Thyroid gland (tissue), 4 donors: Measurements from ENCODE around the gene GPANK1. TPM values are rescaled to one million over a fixed set of nuclear protein-coding genes. Genes with fewer than 3 reads are reported as not detected.

Experiments used
- DNase-seq, 2 donors: peaks; one replicate each; pipeline ENCODE4 v3.0.0-alpha.2; 2019
- H3K27ac ChIP-seq, 3 donors: fragments of 200-600 bp; sonication (generic); 1 replicate in 2 of 3; 2 replicates in 1 of 3; pipeline ENCODE4 v1.5.1; 2016 to 2019; ENCODE audit warnings: mild to moderate bottlenecking in 1 of 3, moderate library complexity in 1 of 3
- H3K27me3 ChIP-seq: fragments of 200-600 bp; sonication (generic); one replicate; pipeline ENCODE4 v1.5.1; 2019
- H3K36me3 ChIP-seq, 2 donors: fragments of 200-600 bp; sonication (generic); one replicate each; pipeline ENCODE4 v1.5.1; 2016 to 2019
- H3K4me1 ChIP-seq, 2 donors: fragments of 200-600 bp; sonication (generic); one replicate each; pipeline ENCODE4 v1.5.1; 2017 to 2019
- H3K4me3 ChIP-seq, 3 donors: fragments of 200-600 bp; sonication (generic); replicated peaks in 1 of 3; 1 replicate in 2 of 3; 2 replicates in 1 of 3; pipeline ENCODE4 v1.5.1; 2016; ENCODE audit warnings: mild to moderate bottlenecking in 1 of 3
- H3K9me3 ChIP-seq: fragments of 200-600 bp; sonication (generic); one replicate; pipeline ENCODE4 v1.5.1; 2017
- POLR2A ChIP-seq, 2 donors: fragments of 450-650 bp; IDR thresholded peaks; one replicate each; pipeline ENCODE4 v1.6.1; 2017; ENCODE audit warnings: antibody characterized with exemption in 2 of 2, mild to moderate bottlenecking in 2 of 2, moderate library complexity in 1 of 2
- WGBS, 2 donors: methylation state at CpG; one replicate each; pipeline ENCODE4 v1.1.5; 2017; 5-methylcytosine and 5-hydroxymethylcytosine counted together
- intact Hi-C: fragments of 100-400 bp; cut with DNase I; formaldehyde crosslinking; loops from one replicate; pipeline ENCODE4 v1.15.1; 2023
- total RNA-seq, 4 donors: library from RNA; depleted of rRNA; stranded (reverse); fragments of >200 nt; gene quantifications; one replicate each; pipeline ENCODE4 v1.2.3, GENCODE V29; 2016
- TF ChIP-seq, protein P1 (sequence below), 6 experiments: fragments of 200-600 bp in 3 of 6; fragments of 450-650 bp in 3 of 6; sonication (generic) in 3 of 6; IDR thresholded peaks; one replicate each; pipeline ENCODE4 v1.5.1; 2016 to 2019; ENCODE audit warnings: antibody characterized with exemption in 6 of 6, mild to moderate bottlenecking in 2 of 6, inconsistent platforms in 1 of 6, moderate library complexity in 1 of 6

Gene GPANK1
- total RNA-seq, 4 donors from 2014 or later: 15.7 to 23.2 (median 22.1) TPM

DNA sequence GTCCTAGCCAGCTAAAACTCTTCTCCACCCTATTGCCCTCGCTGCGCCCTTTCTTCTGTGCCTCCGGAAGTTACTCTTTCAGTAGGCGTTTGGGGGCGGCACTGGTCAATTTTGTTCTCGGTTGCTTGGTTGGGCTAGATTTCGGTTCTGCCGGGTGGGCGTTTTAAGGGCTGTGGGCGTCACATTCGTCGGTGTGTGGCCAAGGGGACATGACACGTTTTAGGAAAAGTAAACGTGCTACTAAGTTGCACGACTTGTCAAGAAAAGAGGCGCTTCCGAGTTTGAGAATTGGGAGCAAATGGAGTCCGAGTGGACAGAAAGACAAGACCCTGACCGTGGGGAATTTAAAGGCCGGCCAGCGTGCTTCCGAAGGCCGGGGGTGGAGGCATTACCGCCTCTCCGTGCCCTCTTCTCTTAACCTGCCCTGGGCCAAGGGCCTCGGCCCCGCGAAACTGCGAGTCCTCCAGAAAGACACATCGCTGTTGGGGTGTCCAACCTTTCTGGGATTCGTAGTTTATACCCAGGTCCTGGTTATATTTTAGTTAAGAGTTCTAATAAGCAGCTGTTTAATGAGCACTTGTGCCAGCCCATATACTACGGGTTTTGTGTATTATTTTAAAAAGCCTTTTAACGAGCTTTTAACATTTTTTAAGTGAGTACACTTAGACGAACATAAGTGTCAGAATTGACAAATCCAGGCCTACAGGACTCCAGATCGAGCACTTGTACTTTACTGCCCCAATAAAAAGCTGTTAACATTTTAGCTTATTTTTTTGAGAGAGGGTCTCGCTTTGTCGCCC lies 11.7 kb downstream of the GPANK1 start:
- TF ChIP-seq POLR2A (IDR thresholded peaks at IDR 0.05): peak in 1 of 2 donors; percentile 84
- TF ChIP-seq, protein P1, sequence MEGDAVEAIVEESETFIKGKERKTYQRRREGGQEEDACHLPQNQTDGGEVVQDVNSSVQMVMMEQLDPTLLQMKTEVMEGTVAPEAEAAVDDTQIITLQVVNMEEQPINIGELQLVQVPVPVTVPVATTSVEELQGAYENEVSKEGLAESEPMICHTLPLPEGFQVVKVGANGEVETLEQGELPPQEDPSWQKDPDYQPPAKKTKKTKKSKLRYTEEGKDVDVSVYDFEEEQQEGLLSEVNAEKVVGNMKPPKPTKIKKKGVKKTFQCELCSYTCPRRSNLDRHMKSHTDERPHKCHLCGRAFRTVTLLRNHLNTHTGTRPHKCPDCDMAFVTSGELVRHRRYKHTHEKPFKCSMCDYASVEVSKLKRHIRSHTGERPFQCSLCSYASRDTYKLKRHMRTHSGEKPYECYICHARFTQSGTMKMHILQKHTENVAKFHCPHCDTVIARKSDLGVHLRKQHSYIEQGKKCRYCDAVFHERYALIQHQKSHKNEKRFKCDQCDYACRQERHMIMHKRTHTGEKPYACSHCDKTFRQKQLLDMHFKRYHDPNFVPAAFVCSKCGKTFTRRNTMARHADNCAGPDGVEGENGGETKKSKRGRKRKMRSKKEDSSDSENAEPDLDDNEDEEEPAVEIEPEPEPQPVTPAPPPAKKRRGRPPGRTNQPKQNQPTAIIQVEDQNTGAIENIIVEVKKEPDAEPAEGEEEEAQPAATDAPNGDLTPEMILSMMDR (IDR thresholded peaks at IDR 0.05): no peak
- H3K36me3 ChIP-seq: peaks cover 12 to 15% of the 10 kb centered on the region in 2 donors
- 7 to 8% methylated on average over 35 to 37 of the region's 37 CpGs for WGBS, 2 donors
- intact Hi-C loops: no loop called here
- peak overlapping the region; percentile 58 to 93 (median 63) for H3K4me3 ChIP-seq
- peak overlapping the region; percentile 97 to 99 (median 99) for H3K27ac ChIP-seq
- peaks cover 24 to 25% of the 10 kb centered on the region in 2 donors for H3K4me1 ChIP-seq
- no peaks in the 10 kb centered on the region for H3K27me3 ChIP-seq
- H3K9me3 ChIP-seq: no peaks in the 10 kb centered on the region
- peak; percentile 89 to 91 for DNase-seq

DNA sequence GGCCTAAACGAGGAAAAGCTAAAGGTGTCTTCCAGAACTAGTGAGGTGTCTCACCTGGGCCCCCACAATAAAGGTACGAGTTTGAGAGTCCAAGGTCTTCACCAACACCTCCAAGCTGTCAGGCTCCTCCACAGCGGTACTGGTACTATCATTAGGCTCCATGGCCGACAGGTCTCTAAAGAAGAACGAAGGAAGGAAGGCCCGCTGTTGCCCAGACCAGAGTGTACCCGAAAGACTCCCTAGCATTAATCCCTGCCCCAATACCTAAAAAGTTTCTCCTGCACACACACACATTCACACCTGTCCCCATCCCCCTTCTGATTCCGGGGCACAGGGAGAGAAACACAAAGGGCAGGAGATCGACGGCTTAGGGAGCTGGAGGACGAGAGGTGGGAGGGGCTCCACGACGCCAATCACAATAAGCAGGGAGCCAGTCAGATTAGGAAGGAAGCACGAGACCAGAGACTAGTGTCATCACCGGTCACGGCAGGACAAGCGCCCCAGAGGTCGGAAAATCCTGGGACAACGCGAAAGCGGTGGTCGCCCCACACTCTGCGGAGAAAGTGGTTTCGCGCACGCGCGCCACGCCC lies 13.1 kb downstream of the GPANK1 start:
- Histone ChIP-seq H3K27me3 (no peaks in the 10 kb centered on the region), H3K9me3 (no peaks in the 10 kb centered on the region), H3K27ac (peak overlapping the region; percentile 97 to 99 (median 99)), H3K36me3 (peaks cover 24 to 29% of the 10 kb centered on the region in 2 donors), H3K4me1 (peaks cover 13 to 21% of the 10 kb centered on the region in 2 donors), H3K4me3 (peak overlapping the region; percentile 42 to 93 (median 63))
- 2 to 4% methylated on average over 19 to 29 of the region's 29 CpGs for WGBS, 2 donors
- no peak for TF ChIP-seq POLR2A (IDR thresholded peaks at IDR 0.05)
- TF ChIP-seq, protein P1 (IDR thresholded peaks at IDR 0.05): no peak
- peak; percentile 70 to 81 for DNase-seq
- intact Hi-C loops: no loop called here

- TF ChIP-seq POLR2A (IDR thresholded peaks at IDR 0.05): no peak
- TF ChIP-seq, protein P1 (IDR thresholded peaks at IDR 0.05): no peak
- Histone ChIP-seq H3K9me3 (no peaks in the 10 kb centered on the region), H3K36me3 (peaks cover 84 to 90% of the 10 kb centered on the region in 2 donors), H3K4me1 (no peaks in the 10 kb centered on the region), H3K4me3 (no peak overlapping the region), H3K27me3 (no peaks in the 10 kb centered on the region), H3K27ac (no peak overlapping the region)
- intact Hi-C loops: no loop called here
- 96 to 97% methylated on average over 9 of the region's 9 CpGs for WGBS, 2 donors
- no peak for DNase-seq
These were observed 19.5 kb downstream of the GPANK1 start for GRCh38 chr6:31645325-31645724.

DNA sequence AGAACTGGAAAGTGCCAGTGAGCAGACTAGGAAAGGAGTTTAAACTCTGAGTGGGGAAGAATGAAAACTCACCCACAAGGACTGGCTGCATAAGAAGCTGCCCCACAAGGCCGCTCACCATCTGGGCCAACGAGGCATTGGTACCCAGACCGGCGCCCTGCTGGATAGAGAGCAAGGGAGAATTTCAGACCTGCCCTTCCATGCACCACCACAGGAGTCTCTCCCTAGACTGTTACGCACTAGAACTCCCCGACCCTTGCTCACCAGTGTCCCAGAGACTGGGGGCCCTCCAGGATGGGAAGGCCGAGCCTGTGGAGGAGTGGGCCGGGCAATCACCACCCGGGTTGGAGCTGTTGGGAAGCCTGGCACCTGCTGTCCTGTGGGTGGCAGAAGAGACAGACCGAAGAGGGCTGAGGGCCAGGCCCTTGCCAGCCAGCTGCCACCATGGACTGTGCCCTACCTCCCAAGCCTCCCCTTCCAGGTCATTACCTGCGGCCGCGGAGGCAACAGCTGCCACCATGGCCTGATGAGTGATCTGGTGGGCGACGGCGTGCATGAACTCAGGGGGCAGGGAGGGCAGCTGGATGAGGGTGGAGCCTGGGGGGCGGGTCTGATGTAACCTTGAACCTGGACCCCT lies 20.9 kb downstream of the GPANK1 start:
- Histone ChIP-seq H3K27ac (no peak overlapping the region), H3K36me3 (peaks cover 94 to 97% of the 10 kb centered on the region in 2 donors), H3K4me3 (no peak overlapping the region), H3K4me1 (no peaks in the 10 kb centered on the region), H3K27me3 (no peaks in the 10 kb centered on the region), H3K9me3 (no peaks in the 10 kb centered on the region)
- TF ChIP-seq, protein P1 (IDR thresholded peaks at IDR 0.05): no peak
- TF ChIP-seq POLR2A (IDR thresholded peaks at IDR 0.05): no peak
- no peak for DNase-seq
- 88 to 94% methylated on average over 8 to 12 of the region's 17 CpGs for WGBS, 2 donors
- intact Hi-C loops: no loop called here
